Activated CD4-positive, CD25-positive, alpha-beta regulatory T cell (primary cell): ENCODE measurements around the gene TFCP2L1.

ENCODE experiments used
- DNase-seq, 4 experiments: peaks; one replicate each; lab custom pipeline; 2025; lab: John Stamatoyannopoulos, UW

TFCP2L1 gene

GRCh38 chr2:121266543-121267106 lies 18.4 kb downstream of the TFCP2L1 start:
- no peak for DNase-seq

GRCh38 chr2:121263996-121264715 lies 20.8 kb downstream of the TFCP2L1 start:
- no peak for DNase-seq

GRCh38 chr2:121260370-121261154 lies 24.4 kb downstream of the TFCP2L1 start:
- DNase-seq, result no peak

- DNase-seq, result no peak
Observed at GRCh38 chr2:121258051-121258450, 27.0 kb downstream of the TFCP2L1 start.

GRCh38 chr2:121257480-121257840 lies 27.5 kb downstream of the TFCP2L1 start:
- DNase-seq, result no peak

GRCh38 chr2:121256720-121257479 lies 28.1 kb downstream of the TFCP2L1 start:
- DNase-seq, result no peak

GRCh38 chr2:121255358-121255757 lies 29.6 kb downstream of the TFCP2L1 start:
- DNase-seq, result no peak

GRCh38 chr2:121254748-121255147 lies 30.3 kb downstream of the TFCP2L1 start:
- no peak for DNase-seq

GRCh38 chr2:121253674-121254240 lies 31.2 kb downstream of the TFCP2L1 start:
- no peak for DNase-seq

- DNase-seq, result no peak
Observed at GRCh38 chr2:121253021-121253673, 31.9 kb downstream of the TFCP2L1 start.

GRCh38 chr2:121251497-121251896 lies 33.5 kb downstream of the TFCP2L1 start:
- no peak for DNase-seq

- DNase-seq, result no peak
Observed at GRCh38 chr2:121248766-121249343, 36.1 kb downstream of the TFCP2L1 start.

GRCh38 chr2:121247971-121248370 lies 37.0 kb downstream of the TFCP2L1 start:
- DNase-seq, result no peak

GRCh38 chr2:121247534-121247933 lies 37.5 kb downstream of the TFCP2L1 start:
- no peak for DNase-seq

GRCh38 chr2:121246704-121247255 lies 38.2 kb downstream of the TFCP2L1 start:
- DNase-seq, result no peak

GRCh38 chr2:121245913-121246312 lies 39.1 kb downstream of the TFCP2L1 start:
- no peak for DNase-seq

- DNase-seq, result no peak
Observed at GRCh38 chr2:121245120-121245820, 39.7 kb downstream of the TFCP2L1 start.

- no peak for DNase-seq
Observed at GRCh38 chr2:121244616-121245015, 40.4 kb downstream of the TFCP2L1 start.

GRCh38 chr2:121243821-121244460 lies 41.1 kb downstream of the TFCP2L1 start:
- DNase-seq, result no peak

- no peak for DNase-seq
Observed at GRCh38 chr2:121242976-121243375, 42.0 kb downstream of the TFCP2L1 start.
